ENCODE data around the gene LRIG2. TPM values are rescaled to one million over a fixed set of nuclear protein-coding genes. Genes with fewer than 3 reads are reported as not detected.
A peak's percentile ranks its signal among the peaks of the same experiment; 100 is the strongest.

The LRIG2 gene
- total and polyA plus RNA-seq, 9 of the 15 experiments (the other 6 are each of a cell fraction or from before 2014, with no cell fraction given) = 1.8 to 28.1 (median 11.5) TPM

- no peak for TF ChIP-seq CBX2 (IDR thresholded peaks at IDR 0.05; ENCODE audit: insufficient read depth, low read length, poor library complexity, severe bottlenecking)
- no peak for TF ChIP-seq RBM25 (IDR thresholded peaks at IDR 0.05; ENCODE audit: low read depth, low read length, severe bottlenecking)
- TF ChIP-seq ZNF280A (IDR thresholded peaks at IDR 0.05; ENCODE audit: low read depth, partially characterized antibody) = no peak
- TF ChIP-seq ZNF589 (CRISPR knock-in tag; IDR thresholded peaks at IDR 0.05; ENCODE audit: low read depth) = no peak
- no peak for TF ChIP-seq CTCFL (IDR thresholded peaks at IDR 0.05; ENCODE audit: borderline replicate concordance, insufficient read depth, low read depth, low read length, poor library complexity, severe bottlenecking)
- no peak for TF ChIP-seq ZNF217 (CRISPR knock-in tag; IDR thresholded peaks at IDR 0.05)
- no peak for TF ChIP-seq DACH1 (IDR thresholded peaks at IDR 0.05; ENCODE audit: partially characterized antibody)
- 0 out of 2 replicates have a peak, but pooled peaks have one; percentile 50 for TF ChIP-seq ARID3A (IDR thresholded peaks at IDR 0.05; ENCODE audit: borderline replicate concordance, low read depth, low read length)
- TF ChIP-seq RFX1 (IDR thresholded peaks at IDR 0.05) = no peak
- TF ChIP-seq IRF1 (CRISPR knock-in tag; IDR thresholded peaks at IDR 0.05; ENCODE audit: borderline replicate concordance) = no peak
- no peak for TF ChIP-seq HNRNPH1 (optimal IDR thresholded peaks at IDR 0.05; ENCODE audit: low read depth, low read length)
- no peak for TF ChIP-seq ZNF77 (CRISPR knock-in tag; IDR thresholded peaks at IDR 0.05)
- no peak for TF ChIP-seq MCM3 (IDR thresholded peaks at IDR 0.05)
- no peak for TF ChIP-seq ZBTB49 (CRISPR knock-in tag; IDR thresholded peaks at IDR 0.05; ENCODE audit: borderline replicate concordance)
- no peak for TF ChIP-seq ZNF561 (CRISPR knock-in tag; conservative IDR thresholded peaks at IDR 0.05)
Measured at GRCh38 chr1:113042285-113043143, 30.5 kb upstream of the LRIG2 start (continued).
